ENCODE results near the gene EBP.

Gene EBP

GRCh38 chrX:48521353-48522243 is at the start of gene EBP:
EBP (plus strand) TSS chrX:48521808; CDS start chrX:48523772, 1,964 bp downstream.
- Histone ChIP-seq H3K36me3 (ENCODE audit: control insufficient read depth in 1 of 2, insufficient read depth in 2 of 2, low read length in 2 of 2) (peaks cover 0 to 2% of the 10 kb centered on the region in 2 donors), H3K9me3 (ENCODE audit: control insufficient read depth in 1 of 2, low read length in 2 of 2) (no peaks in the 10 kb centered on the region), H3K27me3 (ENCODE audit: low read depth, low read length) (no peaks in the 10 kb centered on the region), H3K4me3 (ENCODE audit: low read depth in 1 of 2, low read length in 2 of 2) (peak within 1 kb of the TSS; percentile 71 to 76), H3K27ac (ENCODE audit: low read length) (peak within 1 kb of the TSS; percentile 51), H3K4me1 (ENCODE audit: control insufficient read depth in 1 of 2, insufficient read depth in 2 of 2, low read length in 2 of 2) (no peaks in the 10 kb centered on the region)

- Histone ChIP-seq H3K27ac (ENCODE audit: low read length) (no peak overlapping the region), H3K4me3 (ENCODE audit: low read depth in 1 of 2, low read length in 2 of 2) (no peak overlapping the region)
Measured at GRCh38 chrX:48472225-48472624, 49.4 kb upstream of the EBP start.

GRCh38 chrX:48472851-48473703 is 48.5 kb upstream of the EBP start:
- Histone ChIP-seq H3K4me1 (ENCODE audit: control insufficient read depth in 1 of 2, insufficient read depth in 2 of 2, low read length in 2 of 2) (peaks cover 0 to 10% of the 10 kb centered on the region in 2 donors), H3K9me3 (ENCODE audit: control insufficient read depth in 1 of 2, low read length in 2 of 2) (no peaks in the 10 kb centered on the region), H3K27me3 (ENCODE audit: low read depth, low read length) (no peaks in the 10 kb centered on the region), H3K36me3 (ENCODE audit: control insufficient read depth in 1 of 2, insufficient read depth in 2 of 2, low read length in 2 of 2) (no peaks in the 10 kb centered on the region), H3K4me3 (ENCODE audit: low read depth in 1 of 2, low read length in 2 of 2) (no peak overlapping the region), H3K27ac (ENCODE audit: low read length) (no peak overlapping the region)

More at GRCh38 chrX:48472225-48472624, 49.4 kb upstream of the EBP start:
- Histone ChIP-seq H3K4me1 (ENCODE audit: control insufficient read depth in 1 of 2, insufficient read depth in 2 of 2, low read length in 2 of 2) (peaks cover 0 to 17% of the 10 kb centered on the region in 2 donors), H3K27me3 (ENCODE audit: low read depth, low read length) (no peaks in the 10 kb centered on the region), H3K9me3 (ENCODE audit: control insufficient read depth in 1 of 2, low read length in 2 of 2) (no peaks in the 10 kb centered on the region), H3K36me3 (ENCODE audit: control insufficient read depth in 1 of 2, insufficient read depth in 2 of 2, low read length in 2 of 2) (no peaks in the 10 kb centered on the region)

- Histone ChIP-seq H3K36me3 (ENCODE audit: control insufficient read depth in 1 of 2, insufficient read depth in 2 of 2, low read length in 2 of 2) (no peaks in the 10 kb centered on the region), H3K9me3 (ENCODE audit: control insufficient read depth in 1 of 2, low read length in 2 of 2) (no peaks in the 10 kb centered on the region), H3K4me3 (ENCODE audit: low read depth in 1 of 2, low read length in 2 of 2) (no peak overlapping the region), H3K27me3 (ENCODE audit: low read depth, low read length) (no peaks in the 10 kb centered on the region), H3K27ac (ENCODE audit: low read length) (no peak overlapping the region), H3K4me1 (ENCODE audit: control insufficient read depth in 1 of 2, insufficient read depth in 2 of 2, low read length in 2 of 2) (peaks cover 0 to 5% of the 10 kb centered on the region in 2 donors)
Measured at GRCh38 chrX:48473704-48473990, 48.0 kb upstream of the EBP start.

GRCh38 chrX:48474127-48474526 is 47.5 kb upstream of the EBP start:
- Histone ChIP-seq H3K36me3 (ENCODE audit: control insufficient read depth in 1 of 2, insufficient read depth in 2 of 2, low read length in 2 of 2) (no peaks in the 10 kb centered on the region), H3K9me3 (ENCODE audit: control insufficient read depth in 1 of 2, low read length in 2 of 2) (no peaks in the 10 kb centered on the region), H3K4me3 (ENCODE audit: low read depth in 1 of 2, low read length in 2 of 2) (no peak overlapping the region), H3K4me1 (ENCODE audit: control insufficient read depth in 1 of 2, insufficient read depth in 2 of 2, low read length in 2 of 2) (peaks cover 0 to 5% of the 10 kb centered on the region in 2 donors), H3K27ac (ENCODE audit: low read length) (no peak overlapping the region), H3K27me3 (ENCODE audit: low read depth, low read length) (no peaks in the 10 kb centered on the region)

- no peak overlapping the region for H3K27ac ChIP-seq (ENCODE audit: low read length)
Measured at GRCh38 chrX:48474581-48474980, 47.0 kb upstream of the EBP start.

GRCh38 chrX:48475296-48475695 is 46.3 kb upstream of the EBP start:
- no peaks in the 10 kb centered on the region for H3K27me3 ChIP-seq (ENCODE audit: low read depth, low read length)
- H3K36me3 ChIP-seq (ENCODE audit: control insufficient read depth in 1 of 2, insufficient read depth in 2 of 2, low read length in 2 of 2): no peaks in the 10 kb centered on the region
- peaks cover 0 to 5% of the 10 kb centered on the region in 2 donors for H3K4me1 ChIP-seq (ENCODE audit: control insufficient read depth in 1 of 2, insufficient read depth in 2 of 2, low read length in 2 of 2)
- no peaks in the 10 kb centered on the region for H3K9me3 ChIP-seq (ENCODE audit: control insufficient read depth in 1 of 2, low read length in 2 of 2)
- H3K4me3 ChIP-seq (ENCODE audit: low read depth in 1 of 2, low read length in 2 of 2): peak overlapping the region; percentile 69 to 80
- peak overlapping the region; percentile 67 for H3K27ac ChIP-seq (ENCODE audit: low read length)

More at GRCh38 chrX:48474581-48474980, 47.0 kb upstream of the EBP start:
- Histone ChIP-seq H3K9me3 (ENCODE audit: control insufficient read depth in 1 of 2, low read length in 2 of 2) (no peaks in the 10 kb centered on the region), H3K4me1 (ENCODE audit: control insufficient read depth in 1 of 2, insufficient read depth in 2 of 2, low read length in 2 of 2) (peaks cover 0 to 5% of the 10 kb centered on the region in 2 donors), H3K27me3 (ENCODE audit: low read depth, low read length) (no peaks in the 10 kb centered on the region), H3K4me3 (ENCODE audit: low read depth in 1 of 2, low read length in 2 of 2) (no peak overlapping the region), H3K36me3 (ENCODE audit: control insufficient read depth in 1 of 2, insufficient read depth in 2 of 2, low read length in 2 of 2) (no peaks in the 10 kb centered on the region)

- peak within 1 kb of the TSS; percentile 69 to 80 for H3K4me3 ChIP-seq (ENCODE audit: low read depth in 1 of 2, low read length in 2 of 2)
- H3K4me1 ChIP-seq (ENCODE audit: control insufficient read depth in 1 of 2, insufficient read depth in 2 of 2, low read length in 2 of 2): peaks cover 0 to 5% of the 10 kb centered on the region in 2 donors
- no peaks in the 10 kb centered on the region for H3K9me3 ChIP-seq (ENCODE audit: control insufficient read depth in 1 of 2, low read length in 2 of 2)
- no peaks in the 10 kb centered on the region for H3K27me3 ChIP-seq (ENCODE audit: low read depth, low read length)
- H3K27ac ChIP-seq (ENCODE audit: low read length): peak within 1 kb of the TSS; percentile 67
- peaks cover 0 to 1% of the 10 kb centered on the region in 2 donors for H3K36me3 ChIP-seq (ENCODE audit: control insufficient read depth in 1 of 2, insufficient read depth in 2 of 2, low read length in 2 of 2)
Measured at GRCh38 chrX:48475774-48476577, 45.6 kb upstream of the EBP start, which contains the start of gene FTSJ1. FTSJ1 (plus strand) TSS chrX:48476199; CDS start chrX:48478048, 1,849 bp downstream.

GRCh38 chrX:48476919-48477318 is 44.7 kb upstream of the EBP start:
- Histone ChIP-seq H3K27me3 (ENCODE audit: low read depth, low read length) (no peaks in the 10 kb centered on the region), H3K9me3 (ENCODE audit: control insufficient read depth in 1 of 2, low read length in 2 of 2) (no peaks in the 10 kb centered on the region)

GRCh38 chrX:48477960-48478755 is 43.5 kb upstream of the EBP start:
- no peak overlapping the region for H3K27ac ChIP-seq (ENCODE audit: low read length)
- no peak overlapping the region for H3K4me3 ChIP-seq (ENCODE audit: low read depth in 1 of 2, low read length in 2 of 2)
- H3K36me3 ChIP-seq (ENCODE audit: control insufficient read depth in 1 of 2, insufficient read depth in 2 of 2, low read length in 2 of 2): peaks cover 0 to 17% of the 10 kb centered on the region in 2 donors
- H3K27me3 ChIP-seq (ENCODE audit: low read depth, low read length): no peaks in the 10 kb centered on the region
- H3K9me3 ChIP-seq (ENCODE audit: control insufficient read depth in 1 of 2, low read length in 2 of 2): no peaks in the 10 kb centered on the region
- H3K4me1 ChIP-seq (ENCODE audit: control insufficient read depth in 1 of 2, insufficient read depth in 2 of 2, low read length in 2 of 2): peaks cover 0 to 5% of the 10 kb centered on the region in 2 donors

More at GRCh38 chrX:48476919-48477318, 44.7 kb upstream of the EBP start:
- Histone ChIP-seq H3K36me3 (ENCODE audit: control insufficient read depth in 1 of 2, insufficient read depth in 2 of 2, low read length in 2 of 2) (peaks cover 0 to 10% of the 10 kb centered on the region in 2 donors), H3K4me3 (ENCODE audit: low read depth in 1 of 2, low read length in 2 of 2) (peak overlapping the region; percentile 69 to 80), H3K4me1 (ENCODE audit: control insufficient read depth in 1 of 2, insufficient read depth in 2 of 2, low read length in 2 of 2) (peaks cover 0 to 5% of the 10 kb centered on the region in 2 donors), H3K27ac (ENCODE audit: low read length) (peak overlapping the region; percentile 67)
